Activated T-cell treated with anti-CD3 and anti-CD28 coated beads, Interleukin-2, amount 50 U/mL, for 48 hours (primary cell): ENCODE results near the gene PDE4A.
A peak's percentile ranks its signal among the peaks of the same experiment; 100 is the strongest.
"Not testable (repeated sequence)": the region's sequence is repeated elsewhere in the genome, so short reads cannot be mapped to it uniquely, and the experiment has no call there.

Source experiments
- DNase-seq, 2 experiments: peaks; one replicate each; pipeline ENCODE4 v3.0.0-alpha.2; 2020

The PDE4A gene

GRCh38 chr19:10404888-10405820 lies 15.2 kb upstream of the PDE4A start:
- DNase-seq, result peak; percentile 77 to 82

- DNase-seq, result no peak
Measured at GRCh38 chr19:10406191-10406590, 14.1 kb upstream of the PDE4A start.

GRCh38 chr19:10407096-10407495 lies 13.2 kb upstream of the PDE4A start:
- no peak for DNase-seq

GRCh38 chr19:10408511-10409283 lies 11.6 kb upstream of the PDE4A start:
- peak; percentile 79 to 85 for DNase-seq

GRCh38 chr19:10411224-10411623 lies 9.1 kb upstream of the PDE4A start:
- DNase-seq, result not testable (repeated sequence)

GRCh38 chr19:10412257-10412977 lies 7.9 kb upstream of the PDE4A start:
- no peak for DNase-seq

- DNase-seq, result no peak
Measured at GRCh38 chr19:10416083-10416379, 4.3 kb upstream of the PDE4A start.

- DNase-seq, result peak; percentile 98
Measured at GRCh38 chr19:10416380-10417257, 3.7 kb upstream of the PDE4A start.

- no peak for DNase-seq
Measured at GRCh38 chr19:10417541-10418234, 2.6 kb upstream of the PDE4A start.

- peak in 1 of 2 experiments; percentile 53 for DNase-seq
Measured at GRCh38 chr19:10418235-10418484, 2.2 kb upstream of the PDE4A start.

- no peak for DNase-seq
Measured at GRCh38 chr19:10418485-10419199, 1.7 kb upstream of the PDE4A start.

GRCh38 chr19:10419200-10419645 lies 1.1 kb upstream of the PDE4A start:
- peak in 1 of 2 experiments; percentile 71 for DNase-seq

GRCh38 chr19:10419646-10420443 lies 493 bp upstream of the PDE4A start:
- DNase-seq, result peak; percentile 77 to 79

- DNase-seq, result peak in 1 of 2 experiments; percentile 61
Measured at GRCh38 chr19:10421240-10422045, 1.1 kb downstream of the PDE4A start.

- no peak for DNase-seq
Measured at GRCh38 chr19:10422046-10422461, 1.7 kb downstream of the PDE4A start.

GRCh38 chr19:10422846-10423245 lies 2.5 kb downstream of the PDE4A start:
- DNase-seq, result no peak

GRCh38 chr19:10424011-10424637 lies 3.8 kb downstream of the PDE4A start:
- peak; percentile 83 for DNase-seq

GRCh38 chr19:10427169-10427568 lies 6.8 kb downstream of the PDE4A start:
- DNase-seq, result peak in 1 of 2 experiments; percentile 18

GRCh38 chr19:10428996-10429381 lies 8.7 kb downstream of the PDE4A start:
- DNase-seq, result no peak
